BLaER1 treated with 17β-estradiol and CSF1 and Interleukin-3, amounts not matched to agents 10 nM and 100 nM (cell line): ENCODE results near the gene GGT7.

Experiments
- H3K27ac ChIP-seq, 11 experiments: shearing (Covaris generic); formaldehyde crosslinking; 2 replicates each; pipeline ENCODE4 v1.8.1; 2022
- H3K27me3 ChIP-seq, 11 experiments: shearing (Covaris generic); formaldehyde crosslinking; 2 replicates each; pipeline ENCODE4 v1.8.1; 2022
- H3K36me3 ChIP-seq, 11 experiments: shearing (Covaris generic); formaldehyde crosslinking; 2 replicates each; pipeline ENCODE4 v1.8.1; 2022
- H3K4me1 ChIP-seq, 10 experiments: shearing (Covaris generic); formaldehyde crosslinking; 2 replicates each; pipeline ENCODE4 v1.8.1; 2022
- H3K4me2 ChIP-seq, 11 experiments: shearing (Covaris generic); formaldehyde crosslinking; 2 replicates each; pipeline ENCODE4 v1.8.1; 2022
- H3K4me3 ChIP-seq, 10 experiments: shearing (Covaris generic); formaldehyde crosslinking; 2 replicates each; pipeline ENCODE4 v1.8.1; 2022
- H3K9ac ChIP-seq, 11 experiments: shearing (Covaris generic); formaldehyde crosslinking; 2 replicates each; pipeline ENCODE4 v1.8.1; 2022
- H3K9me3 ChIP-seq, 11 experiments: shearing (Covaris generic); formaldehyde crosslinking; replicated peaks in 1 of 11; 2 replicates each; pipeline ENCODE4 v1.8.1; 2022
- H4K20me1 ChIP-seq, 11 experiments: shearing (Covaris generic); formaldehyde crosslinking; 2 replicates each; pipeline ENCODE4 v1.8.1; 2022
- Cebpa-rat ChIP-seq, 11 experiments: shearing (Covaris generic); IDR thresholded peaks; 2 replicates each; pipeline ENCODE4 v1.8.1; 2022

Gene GGT7

GRCh38 chr20:34896086-34896621 is 23.5 kb upstream of the GGT7 start:
- no peak overlapping the region for H3K4me3 ChIP-seq
- no peak overlapping the region for H3K9ac ChIP-seq
- no peak for TF ChIP-seq Cebpa-rat (IDR thresholded peaks at IDR 0.05)
- peaks cover 0 to 8% (median 3%) of the 10 kb centered on the region in 11 experiments; a peak in 3 of 22 replicates for H3K36me3 ChIP-seq
- peaks cover 0 to 15% (median 6%) of the 10 kb centered on the region in 11 experiments; a peak in 9 of 22 replicates for H3K9me3 ChIP-seq
- H3K27me3 ChIP-seq: no peaks in the 10 kb centered on the region
- peaks cover 0 to 36% (median 16%) of the 10 kb centered on the region in 10 experiments; a peak in 12 of 20 replicates for H3K4me1 ChIP-seq
- H3K4me2 ChIP-seq: no peak overlapping the region
- no peaks in the 10 kb centered on the region for H4K20me1 ChIP-seq
- no peak overlapping the region for H3K27ac ChIP-seq

GRCh38 chr20:34895465-34895864 is 22.8 kb upstream of the GGT7 start:
- TF ChIP-seq Cebpa-rat (IDR thresholded peaks at IDR 0.05): no peak
- Histone ChIP-seq H3K36me3 (peaks cover 0 to 8% (median 3%) of the 10 kb centered on the region in 11 experiments; a peak in 2 of 22 replicates), H3K27ac (no peak overlapping the region), H3K9ac (no peak overlapping the region), H3K27me3 (no peaks in the 10 kb centered on the region), H3K4me1 (peaks cover 0 to 43% (median 18%) of the 10 kb centered on the region in 10 experiments; a peak in 13 of 20 replicates), H3K4me2 (no peak overlapping the region), H3K4me3 (no peak overlapping the region), H4K20me1 (no peaks in the 10 kb centered on the region), H3K9me3 (peaks cover 0 to 15% (median 6%) of the 10 kb centered on the region in 11 experiments; a peak in 9 of 22 replicates)

- H3K27me3 ChIP-seq: no peaks in the 10 kb centered on the region
- peaks cover 0 to 10% (median 0%) of the 10 kb centered on the region in 11 experiments; a peak in 2 of 22 replicates for H3K36me3 ChIP-seq
- peaks cover 0 to 11% (median 6%) of the 10 kb centered on the region in 11 experiments; a peak in 9 of 22 replicates for H3K9me3 ChIP-seq
- H4K20me1 ChIP-seq: no peaks in the 10 kb centered on the region
- H3K4me2 ChIP-seq: no peak overlapping the region
- TF ChIP-seq Cebpa-rat (IDR thresholded peaks at IDR 0.05): no peak
- H3K27ac ChIP-seq: no peak overlapping the region
- H3K9ac ChIP-seq: no peak overlapping the region
- peaks cover 0 to 43% (median 14%) of the 10 kb centered on the region in 10 experiments; a peak in 13 of 20 replicates for H3K4me1 ChIP-seq
- H3K4me3 ChIP-seq: no peak overlapping the region
Observed at GRCh38 chr20:34894723-34895122, 22.1 kb upstream of the GGT7 start.

GRCh38 chr20:34892671-34893070 is 20.0 kb upstream of the GGT7 start:
- TF ChIP-seq Cebpa-rat (IDR thresholded peaks at IDR 0.05): no peak
- peaks cover 0 to 15% (median 0%) of the 10 kb centered on the region in 11 experiments; a peak in 3 of 22 replicates for H3K36me3 ChIP-seq
- peaks cover 9 to 51% (median 19%) of the 10 kb centered on the region in 10 experiments for H3K4me1 ChIP-seq
- H3K4me2 ChIP-seq: peak overlapping the region in 4 of 11 experiments; percentile 61 to 74 (median 71); a peak in 6 of 22 replicates
- no peak overlapping the region for H3K4me3 ChIP-seq
- no peaks in the 10 kb centered on the region for H3K27me3 ChIP-seq
- no peaks in the 10 kb centered on the region for H4K20me1 ChIP-seq
- H3K9me3 ChIP-seq: no peaks in the 10 kb centered on the region; a peak in 1 of 22 replicates
- peak overlapping the region in 1 of 11 experiments; percentile 80; a peak in 2 of 22 replicates for H3K27ac ChIP-seq
- H3K9ac ChIP-seq: no peak overlapping the region

- H4K20me1 ChIP-seq: no peaks in the 10 kb centered on the region
- no peaks in the 10 kb centered on the region for H3K9me3 ChIP-seq
- peaks cover 9 to 51% (median 19%) of the 10 kb centered on the region in 10 experiments for H3K4me1 ChIP-seq
- H3K27ac ChIP-seq: peak overlapping the region in 6 of 11 experiments; percentile 30 to 80 (median 65); a peak in 9 of 22 replicates
- H3K4me2 ChIP-seq: peak overlapping the region in 6 of 11 experiments; percentile 30 to 74 (median 66); a peak in 10 of 22 replicates
- no peak for TF ChIP-seq Cebpa-rat (IDR thresholded peaks at IDR 0.05)
- peaks cover 0 to 23% (median 2%) of the 10 kb centered on the region in 11 experiments; a peak in 6 of 22 replicates for H3K36me3 ChIP-seq
- no peak overlapping the region for H3K4me3 ChIP-seq
- H3K9ac ChIP-seq: peak overlapping the region in 3 of 11 experiments; percentile 38 to 63 (median 58); a peak in 6 of 22 replicates
- no peaks in the 10 kb centered on the region for H3K27me3 ChIP-seq
Observed at GRCh38 chr20:34891166-34892062, 18.8 kb upstream of the GGT7 start.

GRCh38 chr20:34888468-34888867 is 15.8 kb upstream of the GGT7 start:
- no peak overlapping the region for H3K9ac ChIP-seq
- peak overlapping the region in 2 of 11 experiments; percentile 5 to 47; a peak in 3 of 22 replicates for H3K27ac ChIP-seq
- TF ChIP-seq Cebpa-rat (IDR thresholded peaks at IDR 0.05): no peak
- no peaks in the 10 kb centered on the region for H4K20me1 ChIP-seq
- no peak overlapping the region for H3K4me3 ChIP-seq
- H3K4me1 ChIP-seq: peaks cover 9 to 51% (median 19%) of the 10 kb centered on the region in 10 experiments
- no peaks in the 10 kb centered on the region for H3K9me3 ChIP-seq
- H3K36me3 ChIP-seq: peaks cover 12 to 51% (median 24%) of the 10 kb centered on the region in 11 experiments
- peak overlapping the region in 10 of 11 experiments; percentile 10 to 43 (median 26); a peak in 11 of 22 replicates for H3K4me2 ChIP-seq
- H3K27me3 ChIP-seq: no peaks in the 10 kb centered on the region

GRCh38 chr20:34887023-34887422 is 14.4 kb upstream of the GGT7 start:
- H3K4me2 ChIP-seq: no peak overlapping the region
- H3K4me1 ChIP-seq: peaks cover 9 to 37% (median 18%) of the 10 kb centered on the region in 10 experiments
- no peak overlapping the region for H3K27ac ChIP-seq
- peaks cover 22 to 65% (median 34%) of the 10 kb centered on the region in 11 experiments for H3K36me3 ChIP-seq
- no peak for TF ChIP-seq Cebpa-rat (IDR thresholded peaks at IDR 0.05)
- no peak overlapping the region for H3K9ac ChIP-seq
- H4K20me1 ChIP-seq: no peaks in the 10 kb centered on the region
- no peak overlapping the region for H3K4me3 ChIP-seq
- H3K9me3 ChIP-seq: no peaks in the 10 kb centered on the region
- no peaks in the 10 kb centered on the region for H3K27me3 ChIP-seq

- no peak for TF ChIP-seq Cebpa-rat (IDR thresholded peaks at IDR 0.05)
- no peak overlapping the region for H3K9ac ChIP-seq
- H3K4me1 ChIP-seq: peaks cover 6 to 28% (median 13%) of the 10 kb centered on the region in 10 experiments
- H3K36me3 ChIP-seq: peaks cover 22 to 65% (median 34%) of the 10 kb centered on the region in 11 experiments
- no peaks in the 10 kb centered on the region; a peak in 1 of 22 replicates for H4K20me1 ChIP-seq
- no peaks in the 10 kb centered on the region for H3K9me3 ChIP-seq
- no peak overlapping the region for H3K4me3 ChIP-seq
- H3K27ac ChIP-seq: no peak overlapping the region
- no peaks in the 10 kb centered on the region for H3K27me3 ChIP-seq
- H3K4me2 ChIP-seq: no peak overlapping the region
Observed at GRCh38 chr20:34886122-34886521, 13.5 kb upstream of the GGT7 start.

- no peaks in the 10 kb centered on the region for H3K9me3 ChIP-seq
- peaks cover 0 to 6% (median 0%) of the 10 kb centered on the region in 11 experiments; a peak in 1 of 22 replicates for H4K20me1 ChIP-seq
- no peak overlapping the region for H3K4me2 ChIP-seq
- H3K36me3 ChIP-seq: peaks cover 22 to 56% (median 34%) of the 10 kb centered on the region in 11 experiments
- no peak for TF ChIP-seq Cebpa-rat (IDR thresholded peaks at IDR 0.05)
- H3K27me3 ChIP-seq: no peaks in the 10 kb centered on the region
- H3K4me3 ChIP-seq: no peak overlapping the region
- no peak overlapping the region for H3K27ac ChIP-seq
- peaks cover 3 to 14% (median 9%) of the 10 kb centered on the region in 10 experiments; a peak in 15 of 20 replicates for H3K4me1 ChIP-seq
- H3K9ac ChIP-seq: no peak overlapping the region
Observed at GRCh38 chr20:34884260-34884659, 11.6 kb upstream of the GGT7 start.
